NCI-H128 (cell line): ENCODE data around the gene MAPKBP1.

Experiments used
- DNase-seq: peaks from one replicate; lab custom pipeline; 2025; ENCODE audit not compliant: unreplicated experiment; lab: John Stamatoyannopoulos, UW

MAPKBP1 gene

GRCh38 chr15:41847981-41848380, 73.7 kb downstream of the MAPKBP1 start:
- DNase-seq, result no peak

- no peak for DNase-seq
Measured at GRCh38 chr15:41848631-41849030, 74.3 kb downstream of the MAPKBP1 start.

- DNase-seq, result no peak
Measured at GRCh38 chr15:41849204-41849603, 74.9 kb downstream of the MAPKBP1 start.

- DNase-seq, result no peak
Measured at GRCh38 chr15:41849861-41850260, 75.6 kb downstream of the MAPKBP1 start.

- no peak for DNase-seq
Measured at GRCh38 chr15:41850482-41851166, 76.3 kb downstream of the MAPKBP1 start.

GRCh38 chr15:41851167-41851523, 76.9 kb downstream of the MAPKBP1 start:
- DNase-seq, result no peak

GRCh38 chr15:41851755-41852370, 77.6 kb downstream of the MAPKBP1 start:
- no peak for DNase-seq

- no peak for DNase-seq
Measured at GRCh38 chr15:41852736-41853590, 78.7 kb downstream of the MAPKBP1 start.

- no peak for DNase-seq
Measured at GRCh38 chr15:41853831-41854230, 79.5 kb downstream of the MAPKBP1 start.

- no peak for DNase-seq
Measured at GRCh38 chr15:41854443-41854842, 80.2 kb downstream of the MAPKBP1 start.

GRCh38 chr15:41855261-41855961, 81.1 kb downstream of the MAPKBP1 start:
- DNase-seq, result no peak

GRCh38 chr15:41856262-41856661, 82.0 kb downstream of the MAPKBP1 start:
- DNase-seq, result no peak

GRCh38 chr15:41856716-41857115, 82.4 kb downstream of the MAPKBP1 start:
- no peak for DNase-seq

- no peak for DNase-seq
Measured at GRCh38 chr15:41857316-41857715, 83.0 kb downstream of the MAPKBP1 start.

- no peak for DNase-seq
Measured at GRCh38 chr15:41858756-41859155, 84.5 kb downstream of the MAPKBP1 start.

GRCh38 chr15:41860049-41860828, 86.0 kb downstream of the MAPKBP1 start:
- DNase-seq, result no peak

GRCh38 chr15:41861736-41862356, 87.6 kb downstream of the MAPKBP1 start:
- DNase-seq, result no peak

- DNase-seq, result no peak
Measured at GRCh38 chr15:41862515-41863116, 88.3 kb downstream of the MAPKBP1 start.

- DNase-seq, result no peak
Measured at GRCh38 chr15:41865490-41866055, 91.3 kb downstream of the MAPKBP1 start.
